SK-N-SH treated with all-trans-retinoic acid at 6 μM for 48 hours (cell line): ENCODE data around the gene COMMD10.

ENCODE experiments used
- ATAC-seq: fragments of 200-7000 bp; cut with Tn5 transposase; 3 replicates; pipeline ENCODE4 v1.9.1; 2020; ENCODE audit warnings: mild to moderate bottlenecking, moderate library complexity
- ARNTL ChIP-seq: fragments of 450-650 bp; formaldehyde crosslinking; IDR thresholded peaks from 2 replicates; pipeline ENCODE4 v1.5.0; 2020; ENCODE audit warnings: low read depth, mild to moderate bottlenecking, moderate library complexity, borderline replicate concordance
- BACH2 ChIP-seq: fragments of 250-450 bp; sonication (Bioruptor Pico); IDR thresholded peaks from 2 replicates; pipeline ENCODE4 v1.9.0; 2021; ENCODE audit warnings: mild to moderate bottlenecking, borderline replicate concordance
- CSRNP3 ChIP-seq: fragments of 250-450 bp; sonication (Bioruptor Pico); IDR thresholded peaks from 2 replicates; pipeline ENCODE4 v1.5.1; 2021; ENCODE audit warnings: mild to moderate bottlenecking, moderate library complexity
- ESRRG ChIP-seq: fragments of 250-450 bp; sonication (Bioruptor Pico); IDR thresholded peaks from 2 replicates; pipeline ENCODE4 v1.6.1; 2021; ENCODE audit warnings: mild to moderate bottlenecking
- GLIS3 ChIP-seq: fragments of 250-450 bp; sonication (Bioruptor Pico); IDR thresholded peaks from 2 replicates; pipeline ENCODE4 v1.5.0; 2020; ENCODE audit warnings: mild to moderate bottlenecking, moderate library complexity
- ISL1 ChIP-seq: fragments of 250-450 bp; sonication (Bioruptor Pico); IDR thresholded peaks from 2 replicates; pipeline ENCODE4 v2.1.2; 2022; ENCODE audit warnings: mild to moderate bottlenecking, moderate library complexity
- OSR1 ChIP-seq: fragments of 250-450 bp; sonication (Bioruptor Pico); IDR thresholded peaks from 2 replicates; pipeline ENCODE4 v1.8.0; 2022; ENCODE audit warnings: moderate library complexity, mild to moderate bottlenecking, inconsistent platforms
- PATZ1 ChIP-seq: fragments of 250-450 bp; sonication (Bioruptor Pico); IDR thresholded peaks from 2 replicates; pipeline ENCODE4 v1.8.0; 2020; ENCODE audit warnings: mild to moderate bottlenecking, moderate library complexity, borderline replicate concordance
- POU6F1 ChIP-seq: fragments of 250-450 bp; sonication (Bioruptor Pico); IDR thresholded peaks from 2 replicates; pipeline ENCODE4 v1.8.0; 2021; ENCODE audit warnings: low read depth, mild to moderate bottlenecking, moderate library complexity, borderline replicate concordance
- RARB ChIP-seq: fragments of 250-450 bp; sonication (Bioruptor Pico); IDR thresholded peaks from 2 replicates; pipeline ENCODE4 v1.8.0; 2021; ENCODE audit warnings: mild to moderate bottlenecking, moderate library complexity
- SNAI2 ChIP-seq: fragments of 250-450 bp; sonication (Bioruptor Pico); IDR thresholded peaks from 2 replicates; pipeline ENCODE4 v1.5.0; 2020; ENCODE audit warnings: mild to moderate bottlenecking, moderate library complexity
- TOX ChIP-seq: fragments of 250-450 bp; sonication (Bioruptor Pico); IDR thresholded peaks from 2 replicates; pipeline ENCODE4 v1.8.0; 2021; ENCODE audit warnings: mild to moderate bottlenecking, moderate library complexity, borderline replicate concordance
- TSHZ2 ChIP-seq: fragments of 250-450 bp; sonication (Bioruptor Pico); IDR thresholded peaks from 2 replicates; pipeline ENCODE4 v1.5.0; 2020; ENCODE audit warnings: mild to moderate bottlenecking, moderate library complexity
- ZC3H10 ChIP-seq: fragments of 250-450 bp; sonication (Bioruptor Pico); IDR thresholded peaks from 2 replicates; pipeline ENCODE4 v1.5.1; 2021; ENCODE audit warnings: mild to moderate bottlenecking, moderate library complexity
- ZFP30 ChIP-seq: fragments of 450-650 bp; formaldehyde crosslinking; IDR thresholded peaks from 2 replicates; pipeline ENCODE4 v1.5.0; 2022; ENCODE audit warnings: mild to moderate bottlenecking, moderate library complexity
- ZNF565 ChIP-seq: fragments of 450-650 bp; formaldehyde crosslinking; conservative IDR thresholded peaks from 2 replicates; pipeline ENCODE4 v1.5.0; 2020; ENCODE audit warnings: low read depth, mild to moderate bottlenecking, moderate library complexity
- ZNF70 ChIP-seq: fragments of 450-650 bp; formaldehyde crosslinking; IDR thresholded peaks from 2 replicates; pipeline ENCODE4 v1.5.0; 2020; ENCODE audit warnings: mild to moderate bottlenecking, moderate library complexity
- ZNF8 ChIP-seq: fragments of 450-650 bp; formaldehyde crosslinking; IDR thresholded peaks from 2 replicates; pipeline ENCODE4 v1.5.0; 2020; ENCODE audit warnings: mild to moderate bottlenecking, moderate library complexity

COMMD10 gene

GRCh38 chr5:116272281-116272941 is 187.6 kb downstream of the COMMD10 start:
- TF ChIP-seq TOX (CRISPR knock-in tag) (no peak), POU6F1 (CRISPR knock-in tag) (no peak)
- no peak for ATAC-seq

- TF ChIP-seq OSR1 (CRISPR knock-in tag) = no peak
- ATAC-seq = no peak
Measured at GRCh38 chr5:116273448-116274242, 188.8 kb downstream of the COMMD10 start.

- no peak for ATAC-seq
- TF ChIP-seq TSHZ2 (CRISPR knock-in tag) = no peak
- no peak for TF ChIP-seq ZNF565 (CRISPR knock-in tag)
- TF ChIP-seq, all 23 proteins: peak for 0
Measured at GRCh38 chr5:116274251-116274650, 189.4 kb downstream of the COMMD10 start.

- no peak for ATAC-seq
- TF ChIP-seq CSRNP3 (no peak), SNAI2 (CRISPR knock-in tag) (no peak), ISL1 (CRISPR knock-in tag) (no peak), ZC3H10 (no peak), ZFP30 (CRISPR knock-in tag) (no peak), OSR1 (CRISPR knock-in tag) (no peak), ARNTL (CRISPR knock-in tag) (no peak)
Measured at GRCh38 chr5:116275282-116275681, 190.5 kb downstream of the COMMD10 start.

GRCh38 chr5:116276952-116277351 is 192.1 kb downstream of the COMMD10 start:
- ATAC-seq = no peak
- TF ChIP-seq PATZ1 (CRISPR knock-in tag) (no peak), OSR1 (CRISPR knock-in tag) (no peak), ZNF8 (CRISPR knock-in tag) (no peak), GLIS3 (CRISPR knock-in tag) (no peak), BACH2 (CRISPR knock-in tag) (no peak), RARB (CRISPR knock-in tag) (no peak), ESRRG (CRISPR knock-in tag) (no peak), ARNTL (CRISPR knock-in tag) (no peak), POU6F1 (CRISPR knock-in tag) (no peak), ZNF70 (no peak), SNAI2 (CRISPR knock-in tag) (no peak)
